H1 (cell line): ENCODE measurements around the gene TIMM8B. TPM values are rescaled to one million over a fixed set of nuclear protein-coding genes. Genes with fewer than 3 reads are reported as not detected.

Experiments
- CTCF ChIA-PET: fragments of 300-600 bp; sonication (Branson Sonifier 250); formaldehyde crosslinking; loops from one replicate; lab custom pipeline; 2021; ENCODE audit not compliant: partially characterized antibody; lab: Charles Lee
- POLR2A ChIA-PET: fragments of 300-600 bp; sonication (Branson Sonifier 250); formaldehyde crosslinking; loops from one replicate; lab custom pipeline; 2021; ENCODE audit warnings: inconsistent platforms; ENCODE audit not compliant: partially characterized antibody; lab: Charles Lee
- DNase-seq, 2 experiments: peaks; one replicate each; pipeline versions ENCODE4 v3.0.0 to v3.0.0-alpha.2; 2010 to 2022; ENCODE audit warnings: low spot score in 2 of 2, low read depth in 1 of 2, mixed read lengths in 1 of 2
- FAIRE-seq: peaks from 2 replicates; lab custom pipeline; 2011; peaks lifted over from hg19 to GRCh38; lab: Jason Lieb, UNC
- H2AFZ ChIP-seq: 2 replicates; pipeline ENCODE4 v1.8.1; 2012; ENCODE audit warnings: low read length, inconsistent platforms
- H2AK5ac ChIP-seq: 2 replicates; pipeline ENCODE4 v1.6.1; 2013; ENCODE audit warnings: low read depth, low read length
- H2BK120ac ChIP-seq: replicated peaks from 2 replicates; pipeline ENCODE3; 2013; ENCODE audit warnings: low read depth, low read length, inconsistent platforms
- H2BK12ac ChIP-seq: 2 replicates; pipeline ENCODE4 v1.6.1; 2013; ENCODE audit warnings: low read depth, low read length
- H2BK15ac ChIP-seq: 2 replicates; pipeline ENCODE4 v1.6.1; 2013; ENCODE audit warnings: low read length
- H2BK20ac ChIP-seq: 2 replicates; pipeline ENCODE4 v1.6.1; 2013; ENCODE audit warnings: low read length
- H2BK5ac ChIP-seq: 2 replicates; pipeline ENCODE4 v1.6.1; 2013; ENCODE audit warnings: low read depth, low read length
- H3K14ac ChIP-seq: 2 replicates; pipeline ENCODE4 v1.6.1; 2013; ENCODE audit warnings: inconsistent platforms; ENCODE audit not compliant: insufficient read length
- H3K18ac ChIP-seq: 2 replicates; pipeline ENCODE4 v1.6.1; 2013; ENCODE audit warnings: low read length; ENCODE audit errors: extremely low read depth
- H3K23ac ChIP-seq: 2 replicates; pipeline ENCODE4 v1.6.1; 2013; ENCODE audit warnings: inconsistent platforms; ENCODE audit not compliant: insufficient read length
- H3K23me2 ChIP-seq: 2 replicates; pipeline ENCODE4 v1.6.1; 2013; ENCODE audit warnings: low read depth, low read length
- H3K27ac ChIP-seq: 2 replicates; pipeline ENCODE4 v1.6.1; 2011; ENCODE audit warnings: low read depth, low read length, inconsistent platforms
- H3K27me3 ChIP-seq, 4 experiments: replicated peaks in 1 of 4; 1 replicate in 1 of 4; 2 replicates in 3 of 4; pipeline versions ENCODE4 v1.6.1 to v1.8.1; 2011 to 2013; ENCODE audit warnings: low read length in 3 of 4, mild to moderate bottlenecking in 3 of 4, inconsistent platforms in 2 of 4, mixed read lengths in 2 of 4, moderate library complexity in 1 of 4; ENCODE audit not compliant: control insufficient read depth in 3 of 4, insufficient read depth in 3 of 4; ENCODE audit errors: extremely low read depth in 1 of 4
- H3K36me3 ChIP-seq, 4 experiments: 2 replicates each; pipeline versions ENCODE4 v1.6.1 to v1.8.1; 2011 to 2013; ENCODE audit warnings: mild to moderate bottlenecking in 4 of 4, low read length in 3 of 4, moderate library complexity in 2 of 4, control low read depth in 1 of 4, inconsistent platforms in 1 of 4; ENCODE audit not compliant: insufficient read depth in 4 of 4, control insufficient read depth in 2 of 4
- H3K4ac ChIP-seq: replicated peaks from 2 replicates; pipeline ENCODE3; 2013; ENCODE audit warnings: low read length, low read depth, mixed read lengths, inconsistent platforms; ENCODE audit not compliant: insufficient read length
- H3K4me1 ChIP-seq, 4 experiments: replicated peaks in 1 of 4; 1 replicate in 1 of 4; 2 replicates in 3 of 4; pipeline versions ENCODE4 v1.6.1 to v1.8.1; 2011 to 2013; ENCODE audit warnings: low read length in 3 of 4, inconsistent platforms in 2 of 4, mixed read lengths in 1 of 4; ENCODE audit not compliant: insufficient read depth in 4 of 4, control insufficient read depth in 3 of 4
- H3K4me2 ChIP-seq, 2 experiments: 2 replicates each; pipeline versions ENCODE4 v1.6.1 to v1.8.1; 2011 to 2013; ENCODE audit warnings: low read depth in 2 of 2, low read length in 2 of 2, control low read depth in 1 of 2, inconsistent platforms in 1 of 2, mild to moderate bottlenecking in 1 of 2; ENCODE audit not compliant: insufficient read depth in 1 of 2
- H3K4me3 ChIP-seq, 4 experiments: fragments of 200-600, 300-600 bp in 1 of 4; sonication (generic), shearing (Covaris generic), sonication (Bioruptor Twin) in 1 of 4; 2 replicates each; pipeline versions ENCODE4 v1.5.1 to v1.8.1; 2011 to 2016; ENCODE audit warnings: low read length in 4 of 4, low read depth in 3 of 4, control low read depth in 2 of 4, inconsistent platforms in 2 of 4, mild to moderate bottlenecking in 2 of 4, mixed read lengths in 1 of 4, moderate library complexity in 1 of 4; ENCODE audit not compliant: insufficient read depth in 2 of 4; ENCODE audit errors: extremely low read depth in 1 of 4
- H3K56ac ChIP-seq: replicated peaks from 2 replicates; pipeline ENCODE3; 2013; ENCODE audit warnings: low read depth, mild to moderate bottlenecking, mixed read lengths, low read length, inconsistent platforms; ENCODE audit not compliant: insufficient read length
- H3K79me1 ChIP-seq: 2 replicates; pipeline ENCODE4 v1.6.1; 2013; ENCODE audit warnings: low read depth, low read length, control low read depth
- H3K79me2 ChIP-seq, 2 experiments: 2 replicates each; pipeline versions ENCODE4 v1.6.1 to v1.8.1; 2012 to 2013; ENCODE audit warnings: low read length in 2 of 2, mild to moderate bottlenecking in 2 of 2, inconsistent platforms in 1 of 2; ENCODE audit not compliant: insufficient read depth in 2 of 2, control insufficient read depth in 1 of 2
- H3K9ac ChIP-seq, 4 experiments: replicated peaks in 1 of 4; 1 replicate in 1 of 4; 2 replicates in 3 of 4; pipeline versions ENCODE4 v1.6.1 to v1.8.1; 2011 to 2013; ENCODE audit warnings: low read depth in 3 of 4, low read length in 3 of 4, control low read depth in 2 of 4, mild to moderate bottlenecking in 2 of 4, moderate library complexity in 2 of 4, inconsistent platforms in 1 of 4; ENCODE audit errors: extremely low read depth in 1 of 4
- H3K9me3 ChIP-seq, 2 experiments: 2 replicates each; pipeline versions ENCODE4 v1.6.1 to v1.8.1; 2012 to 2013; ENCODE audit warnings: mild to moderate bottlenecking in 2 of 2, moderate library complexity in 2 of 2, control low read depth in 1 of 2, inconsistent platforms in 1 of 2, low read depth in 1 of 2, low read length in 1 of 2, mixed read lengths in 1 of 2; ENCODE audit not compliant: insufficient read depth in 2 of 2
- H4K20me1 ChIP-seq, 2 experiments: replicated peaks in 1 of 2; 2 replicates each; pipeline versions ENCODE3 to v1.8.1; 2011 to 2013; ENCODE audit warnings: inconsistent platforms in 2 of 2, low read length in 2 of 2, mild to moderate bottlenecking in 1 of 2; ENCODE audit not compliant: insufficient read depth in 2 of 2, control insufficient read depth in 1 of 2
- H4K5ac ChIP-seq: 2 replicates; pipeline ENCODE4 v1.6.1; 2013; ENCODE audit warnings: low read length, low read depth, mixed read lengths, inconsistent platforms; ENCODE audit not compliant: insufficient read length
- H4K8ac ChIP-seq: 2 replicates; pipeline ENCODE4 v1.8.0; 2013; ENCODE audit warnings: mild to moderate bottlenecking, moderate library complexity, low read length, inconsistent platforms; ENCODE audit not compliant: insufficient read depth; ENCODE audit errors: extremely low read depth
- H4K91ac ChIP-seq: replicated peaks from 2 replicates; pipeline ENCODE3; 2013; ENCODE audit warnings: low read length, mixed read lengths, inconsistent platforms; ENCODE audit not compliant: insufficient read length
- SP2 ChIP-seq: IDR thresholded peaks from 2 replicates; pipeline ENCODE4 v1.6.1; 2012; ENCODE audit warnings: mild to moderate bottlenecking, low read length, inconsistent platforms
- WGBS, 2 experiments: shearing (Covaris generic) in 1 of 2; methylation state at CpG; one replicate each; pipeline versions ENCODE4 v1.1.6 to v1.1.7; 2013 to 2015; ENCODE audit warnings: low lambda C conversion rate in 2 of 2, mixed read lengths in 2 of 2, inconsistent platforms in 1 of 2, low coverage in 1 of 2, missing lambda C conversion rate in 1 of 2; ENCODE audit not compliant: insufficient replicate concordance in 2 of 2, insufficient coverage in 1 of 2, insufficient read length in 1 of 2; ENCODE audit errors: extremely low coverage in 1 of 2, missing lambda C conversion rate in 1 of 2; 5-methylcytosine and 5-hydroxymethylcytosine counted together
- polyA plus RNA-seq, 7 experiments: library from polyadenylated mRNA; depleted of rRNA in 3 of 7; stranded (reverse) in 5 of 7; unstranded in 2 of 7; fragments of >200 nt in 5 of 7; fragments of 200-250 nt in 2 of 7; gene quantifications; 1 replicate in 5 of 7; 2 replicates in 1 of 7; 4 replicates in 1 of 7; pipeline versions ENCODE4 v1.2.1 to v1.2.3, GENCODE V29; 2011 to 2013; ENCODE audit warnings: missing spikeins in 2 of 7, mixed read lengths in 2 of 7
- total RNA-seq: library from RNA; stranded (reverse); fragmentation: NEBNext Ultra II Directional; extraction: Animal tissue kit (Norgen Biotek cat#: 25700); gene quantifications from 2 replicates; pipeline ENCODE4 v1.2.1, GENCODE V29; 2021

Gene TIMM8B
- total and polyA plus RNA-seq, 2 of the 8 experiments (the other 6 are each of a cell fraction or from before 2014, with no cell fraction given), result 93.7 to 143 TPM

- Histone ChIP-seq H3K56ac (no peak overlapping the region), H3K79me2 (no peaks in the 10 kb centered on the region), H3K9ac (no peak overlapping the region), H3K4me1 (no peaks in the 10 kb centered on the region), H3K18ac (no peak overlapping the region), H2BK12ac (no peak overlapping the region), H3K14ac (no peak overlapping the region), H3K4me2 (no peak overlapping the region), H2BK5ac (no peak overlapping the region), H3K36me3 (peaks cover 0 to 8% (median 1%) of the 10 kb centered on the region in 4 experiments; a peak in 2 of 8 replicates), H3K9me3 (no peaks in the 10 kb centered on the region), H3K4me3 (no peak overlapping the region), H4K8ac (no peak overlapping the region), H2BK120ac (no peak overlapping the region), H3K79me1 (no peaks in the 10 kb centered on the region), H2AK5ac (no peak overlapping the region), H3K23me2 (no peaks in the 10 kb centered on the region), H2AFZ (no peak overlapping the region), H2BK15ac (no peak overlapping the region), H3K27ac (no peak overlapping the region), H2BK20ac (no peak overlapping the region), H4K91ac (no peak overlapping the region), H4K5ac (no peak overlapping the region), H3K4ac (no peak overlapping the region), H3K27me3 (no peaks in the 10 kb centered on the region), H3K23ac (no peak overlapping the region), H4K20me1 (peaks cover 0 to 2% of the 10 kb centered on the region in 2 experiments)
- ChIA-PET CTCF (interaction anchor here (1.4 to 12.8 kb wide), 2 partner anchors 14 to 73 kb away, joined by 3 to 104 read pairs; no protein-coding TSS in a partner anchor), POLR2A (no interaction called here)
- 76% methylated on average over 2 of the region's 2 CpGs; no CpG with 5 or more reads in 1 of the 2 experiments for WGBS, 2 experiments
- DNase-seq, result no peak
- FAIRE-seq, result no peak
- no peak for TF ChIP-seq SP2
Observed at GRCh38 chr11:112100462-112100861, 13.9 kb upstream of the TIMM8B start.
